Neutrophil (primary cell): Measurements from ENCODE around the gene IL19.

Experiments used
- H3K27ac ChIP-seq: fragments of 200-600 bp; sonication (generic); 2 replicates; pipeline ENCODE4 v1.5.1; 2016; ENCODE audit warnings: mild to moderate bottlenecking, moderate library complexity
- H3K27me3 ChIP-seq: fragments of 200-600 bp; sonication (generic); 2 replicates; pipeline ENCODE4 v1.6.0; 2016; ENCODE audit warnings: mild to moderate bottlenecking
- H3K36me3 ChIP-seq: fragments of 200-600 bp; sonication (generic); 2 replicates; pipeline ENCODE4 v1.5.1; 2017
- H3K4me1 ChIP-seq, 2 experiments: fragments of 200-600 bp in 1 of 2; sonication (generic) in 1 of 2; 1 replicate in 1 of 2; 2 replicates in 1 of 2; pipeline versions ENCODE4 v1.5.1 to v1.6.1; 2013 to 2016; ENCODE audit warnings: low read depth in 1 of 2, low read length in 1 of 2, mild to moderate bottlenecking in 1 of 2, moderate library complexity in 1 of 2; ENCODE audit not compliant: control insufficient read depth in 1 of 2, insufficient read depth in 1 of 2
- H3K4me3 ChIP-seq, 2 experiments: fragments of 200-600 bp in 1 of 2; sonication (generic) in 1 of 2; 1 replicate in 1 of 2; 2 replicates in 1 of 2; pipeline ENCODE4 v1.5.1; 2013 to 2016; ENCODE audit warnings: low read depth in 1 of 2, low read length in 1 of 2, mild to moderate bottlenecking in 1 of 2, moderate library complexity in 1 of 2
- H3K9me3 ChIP-seq: fragments of 200-600 bp; sonication (generic); 2 replicates; pipeline ENCODE4 v1.5.1; 2016
- TF ChIP-seq, protein P1 (sequence below): fragments of 200-600 bp; sonication (generic); IDR thresholded peaks from 2 replicates; pipeline ENCODE4 v1.5.1; 2016; ENCODE audit warnings: antibody characterized with exemption

IL19 gene

DNA sequence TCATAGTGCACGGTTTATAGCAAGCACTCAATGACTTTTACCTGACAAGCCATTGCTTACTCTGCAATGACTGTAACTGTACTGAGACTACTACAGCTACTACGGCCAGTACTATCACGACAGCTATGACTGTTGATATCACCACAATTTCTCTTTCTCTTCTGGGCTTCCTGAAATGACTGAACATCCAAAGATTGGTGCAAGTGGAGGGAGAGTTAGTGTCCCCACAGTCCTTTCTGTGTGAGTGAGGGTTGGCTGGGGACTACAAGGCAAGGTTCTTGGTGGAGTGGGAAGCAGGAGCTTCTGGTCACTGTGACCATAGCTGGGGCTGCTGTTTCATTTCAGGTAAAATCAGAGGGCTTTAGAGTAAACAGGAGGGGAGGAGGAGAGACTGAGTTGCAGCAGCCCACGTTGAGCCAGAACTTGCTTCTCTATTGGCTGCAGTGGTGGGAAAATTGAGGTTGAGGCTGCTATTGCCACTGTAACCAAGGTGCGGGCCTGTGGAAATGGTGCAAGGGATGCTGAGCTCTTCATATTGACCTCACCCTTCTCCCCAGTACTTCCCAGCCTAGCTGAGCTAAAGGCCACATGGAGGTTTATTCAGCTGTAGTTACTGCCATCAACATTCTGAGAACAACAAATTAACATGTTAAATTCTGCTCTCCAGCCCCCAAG, 15.8 kb downstream of the IL19 start:
- Histone ChIP-seq H3K4me3 (no peak overlapping the region), H3K4me1 (no peaks in the 10 kb centered on the region), H3K27ac (no peak overlapping the region), H3K9me3 (no peaks in the 10 kb centered on the region), H3K36me3 (no peaks in the 10 kb centered on the region), H3K27me3 (no peaks in the 10 kb centered on the region)
- TF ChIP-seq, protein P1, sequence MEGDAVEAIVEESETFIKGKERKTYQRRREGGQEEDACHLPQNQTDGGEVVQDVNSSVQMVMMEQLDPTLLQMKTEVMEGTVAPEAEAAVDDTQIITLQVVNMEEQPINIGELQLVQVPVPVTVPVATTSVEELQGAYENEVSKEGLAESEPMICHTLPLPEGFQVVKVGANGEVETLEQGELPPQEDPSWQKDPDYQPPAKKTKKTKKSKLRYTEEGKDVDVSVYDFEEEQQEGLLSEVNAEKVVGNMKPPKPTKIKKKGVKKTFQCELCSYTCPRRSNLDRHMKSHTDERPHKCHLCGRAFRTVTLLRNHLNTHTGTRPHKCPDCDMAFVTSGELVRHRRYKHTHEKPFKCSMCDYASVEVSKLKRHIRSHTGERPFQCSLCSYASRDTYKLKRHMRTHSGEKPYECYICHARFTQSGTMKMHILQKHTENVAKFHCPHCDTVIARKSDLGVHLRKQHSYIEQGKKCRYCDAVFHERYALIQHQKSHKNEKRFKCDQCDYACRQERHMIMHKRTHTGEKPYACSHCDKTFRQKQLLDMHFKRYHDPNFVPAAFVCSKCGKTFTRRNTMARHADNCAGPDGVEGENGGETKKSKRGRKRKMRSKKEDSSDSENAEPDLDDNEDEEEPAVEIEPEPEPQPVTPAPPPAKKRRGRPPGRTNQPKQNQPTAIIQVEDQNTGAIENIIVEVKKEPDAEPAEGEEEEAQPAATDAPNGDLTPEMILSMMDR: no peak

DNA sequence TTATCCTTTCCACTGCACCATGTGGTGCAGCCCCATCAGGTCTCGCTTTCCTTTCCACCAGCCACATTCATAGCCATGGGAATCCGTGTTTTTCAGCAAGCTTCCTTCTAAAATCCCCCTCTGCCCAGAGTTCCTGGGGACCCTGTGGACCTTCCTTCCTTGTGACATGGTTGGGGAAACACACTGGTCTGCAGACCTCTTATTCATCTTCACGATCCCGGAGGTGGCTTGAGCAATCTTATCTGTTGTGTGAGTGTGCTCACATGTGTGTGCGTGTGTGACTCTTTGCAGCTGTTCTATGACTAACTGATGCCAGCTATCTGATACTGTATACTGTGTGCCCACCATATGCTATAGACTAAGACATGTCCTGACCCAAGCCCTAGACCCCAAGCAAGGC, 17.3 kb downstream of the IL19 start:
- TF ChIP-seq, protein P1: no peak
- Histone ChIP-seq H3K36me3 (no peaks in the 10 kb centered on the region), H3K9me3 (no peaks in the 10 kb centered on the region), H3K27me3 (no peaks in the 10 kb centered on the region), H3K4me3 (no peak overlapping the region), H3K4me1 (no peaks in the 10 kb centered on the region), H3K27ac (no peak overlapping the region)

DNA sequence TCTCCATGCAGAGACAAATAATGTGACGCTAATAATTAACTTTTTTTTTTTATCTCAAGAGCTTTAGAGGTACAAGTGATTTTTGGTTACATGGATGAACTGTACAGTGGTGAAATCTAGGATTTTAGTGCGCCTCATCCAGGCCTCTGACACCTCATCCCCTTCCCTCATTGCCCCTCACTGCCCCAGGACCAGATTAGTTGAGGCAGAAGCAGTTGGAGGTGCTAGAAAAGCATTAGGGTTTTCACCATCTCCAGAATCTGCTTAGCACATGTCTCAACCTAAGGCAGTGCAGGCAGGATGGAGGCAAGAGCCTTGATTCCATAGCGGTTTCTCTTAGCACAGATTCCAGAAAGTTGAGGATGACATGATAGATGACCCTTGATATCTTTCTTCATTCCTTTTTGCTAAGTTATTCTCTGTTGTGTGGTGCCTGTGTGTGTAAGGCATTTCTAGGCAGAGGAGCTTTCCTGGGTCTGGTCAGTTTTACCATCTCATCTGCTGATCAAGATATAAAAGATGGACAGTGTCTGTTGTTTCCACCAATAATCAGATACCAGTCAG, 18.0 kb downstream of the IL19 start:
- TF ChIP-seq, protein P1: no peak
- Histone ChIP-seq H3K36me3 (no peaks in the 10 kb centered on the region), H3K9me3 (no peaks in the 10 kb centered on the region), H3K4me3 (no peak overlapping the region), H3K27ac (no peak overlapping the region), H3K27me3 (no peaks in the 10 kb centered on the region), H3K4me1 (no peaks in the 10 kb centered on the region)

DNA sequence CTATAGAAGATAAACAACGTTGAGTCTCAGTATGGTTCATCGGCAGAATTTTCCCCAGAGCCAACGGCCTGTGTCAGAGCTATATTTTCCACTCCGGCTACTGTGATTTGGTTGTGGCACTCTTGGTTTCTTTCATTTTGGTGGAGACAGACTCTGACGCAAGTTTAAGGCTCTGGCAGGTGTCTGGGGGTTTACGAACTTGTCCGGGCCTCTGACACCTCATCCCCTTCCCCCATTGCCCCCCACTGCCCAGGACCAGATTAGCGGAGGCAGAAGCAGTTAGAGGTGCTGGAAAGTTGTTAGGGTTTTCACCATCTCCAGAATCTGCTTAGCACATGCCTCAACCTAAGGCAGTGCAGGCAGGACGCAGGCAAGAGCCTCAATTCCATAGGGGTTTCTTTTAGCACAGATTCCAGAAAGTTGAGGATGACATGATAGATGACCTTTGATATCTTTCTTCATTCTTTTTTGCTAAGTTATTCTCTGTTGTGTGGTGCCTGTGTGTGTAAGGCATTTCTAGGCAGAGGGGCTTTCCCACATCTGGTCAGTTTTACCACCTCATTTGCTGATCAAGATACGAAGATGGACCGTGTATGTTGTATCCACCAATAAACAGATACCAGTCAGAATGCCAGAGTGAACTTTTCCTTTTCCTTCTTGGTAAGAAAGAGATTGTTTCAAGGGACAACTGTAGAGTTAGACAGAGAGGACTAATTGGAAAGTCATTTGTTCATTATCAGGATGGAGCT, 20.1 kb downstream of the IL19 start:
- H3K9me3 ChIP-seq: no peaks in the 10 kb centered on the region
- no peak overlapping the region for H3K4me3 ChIP-seq
- H3K4me1 ChIP-seq: no peaks in the 10 kb centered on the region
- H3K27ac ChIP-seq: no peak overlapping the region
- TF ChIP-seq, protein P1: no peak
- no peaks in the 10 kb centered on the region for H3K27me3 ChIP-seq
- no peaks in the 10 kb centered on the region for H3K36me3 ChIP-seq

DNA sequence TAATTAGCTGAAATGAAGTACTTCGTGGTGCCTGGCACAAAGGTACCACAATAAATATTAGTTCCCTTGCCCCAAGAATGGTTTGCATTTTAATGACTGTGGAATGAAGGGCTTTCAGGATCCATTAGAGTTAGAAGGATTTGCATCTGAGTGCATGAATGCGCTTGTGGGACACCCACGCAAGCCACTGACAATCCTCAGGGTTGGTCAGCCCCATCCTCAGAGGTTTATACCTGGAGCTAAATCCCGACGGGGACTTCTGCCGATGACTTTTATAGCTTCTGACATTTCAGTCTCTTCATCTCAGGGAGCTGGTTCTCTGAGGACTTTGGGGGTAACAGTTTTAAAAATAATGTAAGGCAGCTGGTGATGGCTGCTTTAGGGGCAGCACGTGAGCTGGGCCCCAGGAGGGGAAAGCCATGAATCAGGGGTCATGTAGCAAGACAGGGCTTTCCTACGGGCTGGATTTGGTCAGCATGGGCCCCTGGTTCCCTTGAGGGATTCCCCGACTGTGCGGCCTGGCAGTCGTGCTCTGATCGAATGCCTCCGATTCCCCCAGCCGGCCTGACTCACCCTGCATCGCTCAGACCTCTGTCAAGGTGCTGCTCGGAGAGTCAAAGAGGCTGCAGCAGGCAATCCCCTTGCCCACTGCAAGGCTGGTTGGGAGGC, 22.5 kb downstream of the IL19 start:
- H3K27me3 ChIP-seq: no peaks in the 10 kb centered on the region
- H3K4me3 ChIP-seq: no peak overlapping the region
- peaks cover 2 to 11% of the 10 kb centered on the region in 2 experiments for H3K4me1 ChIP-seq
- H3K27ac ChIP-seq: no peak overlapping the region
- H3K36me3 ChIP-seq: no peaks in the 10 kb centered on the region
- no peaks in the 10 kb centered on the region for H3K9me3 ChIP-seq
- TF ChIP-seq, protein P1: no peak
